ENCODE results near the gene TAS1R2. TPM values are rescaled to one million over a fixed set of nuclear protein-coding genes. Genes with fewer than 3 reads are reported as not detected.
A peak's percentile ranks its signal among the peaks of the same experiment; 100 is the strongest.
"Not testable (repeated sequence)": the region's sequence is repeated elsewhere in the genome, so short reads cannot be mapped to it uniquely, and the experiment has no call there.

TAS1R2 gene
- total and polyA plus RNA-seq, 2 donors, result not detected

DNA sequence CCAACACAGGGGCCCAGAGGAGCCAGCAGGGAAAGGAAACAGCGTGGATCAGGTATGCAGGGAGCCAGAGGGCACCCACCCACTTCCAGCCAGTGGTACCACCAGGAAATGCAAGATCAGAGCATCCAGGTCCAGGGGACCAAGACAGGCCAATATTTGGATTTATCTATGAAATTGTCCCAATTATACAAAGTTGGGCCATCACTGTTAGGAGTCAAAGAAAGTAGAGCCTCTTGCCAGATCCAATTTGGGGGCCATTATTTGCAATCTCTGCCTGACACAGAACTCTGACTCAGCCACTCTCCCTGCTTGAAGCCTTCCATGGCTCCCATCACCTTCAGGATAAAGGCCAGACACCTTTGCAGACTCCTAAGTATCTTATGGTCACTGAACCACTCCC, 21.1 kb upstream of the TAS1R2 start:
- 84% methylated on average over 1 of the region's 1 CpG for WGBS
- H3K36me3 ChIP-seq (ENCODE audit: insufficient read depth), result no peaks in the 10 kb centered on the region
- no peaks in the 10 kb centered on the region for H3K4me1 ChIP-seq (ENCODE audit: insufficient read depth)
- no peak overlapping the region for H3K4me3 ChIP-seq (ENCODE audit: low read depth, low read length)
- no peak overlapping the region for H3K27ac ChIP-seq (ENCODE audit: low read depth)
- no peak for DNase-seq (ENCODE audit: extremely low spot score)

DNA sequence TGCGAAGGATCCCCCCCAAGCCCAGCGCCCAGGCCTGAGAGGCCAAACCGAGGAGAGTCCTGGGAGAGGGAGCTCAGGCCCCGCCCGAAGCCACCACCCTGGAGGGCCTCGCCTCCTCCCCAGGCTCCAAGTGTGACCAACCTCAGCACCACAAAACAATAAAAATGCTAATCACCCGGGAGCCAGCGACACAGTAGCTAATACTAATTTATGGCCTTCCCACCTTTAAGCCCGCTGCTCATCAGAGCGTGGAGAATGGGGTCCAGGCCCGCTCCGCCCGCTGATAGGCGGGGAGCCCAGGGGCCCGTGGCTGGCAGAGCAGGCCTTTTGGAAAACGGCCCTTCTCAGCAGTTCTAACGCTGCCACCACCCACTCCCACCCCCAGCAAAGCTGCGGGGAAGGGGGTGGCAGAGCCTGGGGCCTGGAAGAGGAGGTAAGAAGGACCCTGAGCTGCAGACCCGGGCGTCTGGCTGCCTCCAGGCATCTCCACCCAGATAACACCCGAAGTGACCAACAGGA, 20.4 kb upstream of the TAS1R2 start:
- 72% methylated on average over 21 of the region's 21 CpGs for WGBS
- Histone ChIP-seq H3K4me3 (ENCODE audit: low read depth, low read length) (no peak overlapping the region), H3K36me3 (ENCODE audit: insufficient read depth) (no peaks in the 10 kb centered on the region), H3K27ac (ENCODE audit: low read depth) (no peak overlapping the region), H3K4me1 (ENCODE audit: insufficient read depth) (no peaks in the 10 kb centered on the region)
- DNase-seq (ENCODE audit: extremely low spot score), result no peak

DNA sequence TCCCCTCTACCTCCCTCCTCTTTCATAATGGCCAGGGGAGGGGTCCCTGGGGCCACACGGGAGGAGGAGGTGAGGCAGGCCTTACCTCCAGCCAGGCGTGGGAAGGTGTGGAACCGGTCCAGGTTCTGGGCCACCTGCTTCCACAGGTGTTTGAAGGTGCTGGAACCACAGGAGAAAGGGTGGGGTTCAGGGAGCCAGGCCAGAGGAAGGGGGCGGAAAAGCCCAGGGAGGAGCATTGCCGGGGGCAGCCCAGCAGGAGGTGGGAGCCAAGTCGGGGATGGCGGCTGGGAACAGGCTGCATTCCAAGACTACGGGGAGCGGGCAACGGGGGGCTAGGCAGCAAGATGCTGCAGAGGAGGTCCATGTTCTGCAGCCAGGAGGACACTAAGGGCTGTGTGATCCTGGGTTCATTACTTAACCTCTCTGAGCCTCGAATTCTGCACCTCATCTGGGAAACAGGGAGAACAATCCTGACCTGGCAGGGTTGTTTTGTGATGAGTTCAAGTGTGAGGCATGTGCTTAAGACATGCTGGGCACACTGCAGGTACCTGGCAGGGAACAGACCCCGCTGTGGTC, 19.8 kb upstream of the TAS1R2 start:
- 87% methylated on average over 12 of the region's 12 CpGs for WGBS
- Histone ChIP-seq H3K4me3 (ENCODE audit: low read depth, low read length) (no peak overlapping the region), H3K27ac (ENCODE audit: low read depth) (no peak overlapping the region), H3K36me3 (ENCODE audit: insufficient read depth) (no peaks in the 10 kb centered on the region), H3K4me1 (ENCODE audit: insufficient read depth) (no peaks in the 10 kb centered on the region)
- no peak for DNase-seq (ENCODE audit: extremely low spot score)

DNA sequence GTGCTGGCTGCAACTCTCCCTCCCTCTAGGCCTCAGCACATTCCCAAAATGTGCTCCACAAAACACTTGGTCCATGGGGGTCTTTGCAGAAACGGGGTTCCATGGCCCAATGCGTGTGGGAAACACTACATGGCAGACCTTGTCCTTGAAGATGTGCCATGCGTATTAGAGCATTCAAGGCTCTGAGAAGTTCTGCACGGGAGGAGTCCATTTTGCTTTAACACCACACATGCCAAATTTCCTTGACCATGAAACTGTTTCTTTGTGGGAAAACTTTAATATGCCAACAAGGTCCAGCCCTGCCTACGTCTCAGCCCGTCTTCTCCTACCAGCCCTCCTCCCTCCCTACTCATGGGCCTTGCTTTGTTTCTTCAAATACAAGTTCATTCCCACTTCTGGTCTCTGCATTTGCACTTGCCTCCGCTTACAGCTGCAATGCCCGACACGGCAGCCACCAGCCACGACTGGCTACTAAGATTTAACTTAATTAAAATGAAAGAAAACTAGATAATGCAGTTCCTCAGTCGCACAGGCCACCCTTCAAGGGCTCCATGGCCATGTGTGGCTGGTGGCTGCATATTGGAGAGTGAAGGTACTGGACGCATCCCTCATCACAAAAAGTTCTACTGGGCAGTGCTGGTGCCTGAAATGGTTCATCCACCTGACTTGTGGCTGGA, 19.2 kb upstream of the TAS1R2 start:
- Histone ChIP-seq H3K4me1 (ENCODE audit: insufficient read depth) (no peaks in the 10 kb centered on the region), H3K4me3 (ENCODE audit: low read depth, low read length) (no peak overlapping the region), H3K27ac (ENCODE audit: low read depth) (no peak overlapping the region), H3K36me3 (ENCODE audit: insufficient read depth) (no peaks in the 10 kb centered on the region)
- WGBS, result 88% methylated on average over 12 of the region's 12 CpGs
- no peak for DNase-seq (ENCODE audit: extremely low spot score)

DNA sequence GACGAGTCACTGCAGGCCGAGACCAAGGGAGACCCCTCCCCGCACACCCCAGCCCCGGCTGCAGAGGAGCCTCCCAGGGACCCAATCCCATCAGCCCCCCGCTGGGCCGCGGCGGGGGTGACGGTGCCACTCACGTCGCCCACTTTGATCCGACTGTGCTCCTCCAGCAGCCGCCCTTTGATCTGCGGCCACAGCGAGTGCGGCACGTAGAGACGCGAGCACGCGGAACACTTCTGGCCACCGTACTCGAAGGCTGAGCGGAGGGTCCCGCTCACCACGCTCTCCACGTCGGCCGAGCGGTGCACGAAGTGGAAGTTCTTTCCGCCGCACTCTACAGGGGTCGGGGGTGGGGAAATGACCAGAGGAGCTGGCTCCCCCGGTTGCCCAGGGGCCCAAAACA, 17.8 kb upstream of the TAS1R2 start:
- no peak overlapping the region for H3K27ac ChIP-seq (ENCODE audit: low read depth)
- H3K4me1 ChIP-seq (ENCODE audit: insufficient read depth), result no peaks in the 10 kb centered on the region
- no peaks in the 10 kb centered on the region for H3K36me3 ChIP-seq (ENCODE audit: insufficient read depth)
- WGBS, result 91% methylated on average over 35 of the region's 35 CpGs
- no peak for DNase-seq (ENCODE audit: extremely low spot score)
- no peak overlapping the region for H3K4me3 ChIP-seq (ENCODE audit: low read depth, low read length)

DNA sequence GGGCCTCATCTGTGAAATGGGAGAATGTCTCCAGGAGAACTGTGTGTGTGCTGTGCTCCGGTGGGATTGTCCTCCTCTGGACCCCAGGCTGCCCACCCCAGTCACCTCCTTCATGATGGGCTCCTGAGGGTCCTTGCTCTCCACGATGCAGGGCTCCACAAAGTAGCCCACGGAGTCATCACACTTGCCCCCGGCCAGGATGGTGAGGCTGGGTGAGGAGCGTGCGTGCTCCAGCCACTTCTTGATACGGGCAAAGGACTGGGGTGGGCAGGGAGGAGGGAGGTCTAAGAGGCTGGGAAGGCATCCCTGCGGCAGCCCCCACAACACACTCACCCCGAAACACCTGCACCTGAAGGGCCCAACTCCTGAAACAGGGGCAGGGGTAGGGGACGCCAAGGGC, 16.8 kb upstream of the TAS1R2 start:
- no peak for DNase-seq (ENCODE audit: extremely low spot score)
- Histone ChIP-seq H3K27ac (ENCODE audit: low read depth) (no peak overlapping the region), H3K4me3 (ENCODE audit: low read depth, low read length) (no peak overlapping the region), H3K4me1 (ENCODE audit: insufficient read depth) (no peaks in the 10 kb centered on the region), H3K36me3 (ENCODE audit: insufficient read depth) (no peaks in the 10 kb centered on the region)
- 94% methylated on average over 10 of the region's 10 CpGs for WGBS

DNA sequence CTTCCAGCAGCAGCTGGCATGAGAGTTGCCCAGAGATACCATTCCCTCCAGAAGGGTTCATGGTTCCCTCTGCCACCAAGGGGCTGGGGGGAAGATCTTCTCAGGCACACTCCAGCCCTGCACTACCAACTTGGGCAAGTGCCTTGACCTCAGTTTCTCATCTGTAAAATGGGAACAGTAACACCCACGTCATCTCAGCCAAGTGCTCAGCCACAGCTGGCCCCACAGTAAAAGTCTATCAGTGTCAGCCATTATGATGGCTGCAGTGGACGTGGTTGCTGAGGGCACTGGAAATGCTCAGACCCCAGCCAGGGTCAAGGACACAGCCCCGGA, 16.3 kb upstream of the TAS1R2 start:
- Histone ChIP-seq H3K4me1 (ENCODE audit: insufficient read depth) (no peaks in the 10 kb centered on the region), H3K36me3 (ENCODE audit: insufficient read depth) (no peaks in the 10 kb centered on the region), H3K27ac (ENCODE audit: low read depth) (no peak overlapping the region), H3K4me3 (ENCODE audit: low read depth, low read length) (no peak overlapping the region)
- WGBS, result 93% methylated on average over 3 of the region's 3 CpGs
- no peak for DNase-seq (ENCODE audit: extremely low spot score)

DNA sequence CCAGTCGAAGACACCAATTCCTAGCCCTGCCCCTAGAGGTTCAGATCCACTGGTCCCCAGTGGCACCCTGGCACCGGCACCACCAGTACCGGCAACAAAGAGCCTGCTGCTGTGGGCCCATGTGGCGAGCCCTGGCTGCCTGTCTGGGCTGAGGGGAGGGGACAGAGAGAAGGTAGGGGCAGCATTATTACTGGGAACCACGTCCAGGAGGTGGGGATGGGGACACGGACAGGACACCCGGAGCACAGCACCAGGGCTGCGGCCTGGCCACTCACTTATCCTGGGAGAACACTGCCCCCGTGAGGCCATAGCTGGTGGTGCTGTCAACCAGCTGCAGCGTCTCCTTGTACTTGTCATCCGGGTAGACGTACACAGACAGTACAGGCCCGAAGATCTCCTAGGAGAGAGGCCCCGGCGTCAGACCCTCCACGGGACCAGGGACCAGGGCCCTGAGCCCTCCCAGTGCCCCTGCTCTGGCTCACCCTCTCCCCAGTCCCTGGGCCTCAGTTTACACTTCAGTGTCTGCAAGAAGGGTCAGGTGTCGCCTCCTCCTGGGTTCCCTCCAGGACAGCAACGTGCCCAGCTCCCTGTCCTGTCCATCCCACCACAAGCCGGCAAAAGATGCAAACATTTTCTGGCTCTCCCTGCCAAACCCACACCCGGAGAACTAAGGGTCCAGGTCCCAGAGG, 15.8 kb upstream of the TAS1R2 start:
- no peak overlapping the region for H3K27ac ChIP-seq (ENCODE audit: low read depth)
- H3K4me1 ChIP-seq (ENCODE audit: insufficient read depth), result no peaks in the 10 kb centered on the region
- DNase-seq (ENCODE audit: extremely low spot score), result peak; percentile 31
- whole genome bisulfite sequencing, result 38% methylated on average over 20 of the region's 20 CpGs
- no peak overlapping the region for H3K4me3 ChIP-seq (ENCODE audit: low read depth, low read length)
- no peaks in the 10 kb centered on the region for H3K36me3 ChIP-seq (ENCODE audit: insufficient read depth)

DNA sequence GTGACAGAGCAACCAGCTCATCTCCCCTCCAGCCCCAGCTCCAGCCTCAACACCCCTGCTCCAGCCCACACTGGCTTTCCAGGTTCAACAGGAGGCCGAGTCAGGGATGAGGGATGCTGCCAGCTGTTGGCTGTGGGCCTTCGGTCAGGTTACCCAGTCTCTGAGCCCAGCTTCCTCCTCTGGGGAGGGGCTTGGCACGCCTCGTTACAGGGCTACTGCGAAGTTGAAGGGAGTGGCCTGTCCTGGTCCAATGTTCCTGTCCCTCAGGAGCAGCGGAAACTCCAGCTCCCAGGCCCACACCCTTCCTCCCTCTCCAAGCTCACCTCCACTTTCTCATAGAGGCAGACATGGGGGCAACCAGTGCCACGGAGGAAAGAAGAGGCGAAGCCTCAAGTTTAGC, 15.1 kb upstream of the TAS1R2 start:
- Histone ChIP-seq H3K36me3 (ENCODE audit: insufficient read depth) (no peaks in the 10 kb centered on the region), H3K27ac (ENCODE audit: low read depth) (no peak overlapping the region), H3K4me1 (ENCODE audit: insufficient read depth) (no peaks in the 10 kb centered on the region), H3K4me3 (ENCODE audit: low read depth, low read length) (no peak overlapping the region)
- WGBS, result 76% methylated on average over 8 of the region's 8 CpGs
- no peak for DNase-seq (ENCODE audit: extremely low spot score)

DNA sequence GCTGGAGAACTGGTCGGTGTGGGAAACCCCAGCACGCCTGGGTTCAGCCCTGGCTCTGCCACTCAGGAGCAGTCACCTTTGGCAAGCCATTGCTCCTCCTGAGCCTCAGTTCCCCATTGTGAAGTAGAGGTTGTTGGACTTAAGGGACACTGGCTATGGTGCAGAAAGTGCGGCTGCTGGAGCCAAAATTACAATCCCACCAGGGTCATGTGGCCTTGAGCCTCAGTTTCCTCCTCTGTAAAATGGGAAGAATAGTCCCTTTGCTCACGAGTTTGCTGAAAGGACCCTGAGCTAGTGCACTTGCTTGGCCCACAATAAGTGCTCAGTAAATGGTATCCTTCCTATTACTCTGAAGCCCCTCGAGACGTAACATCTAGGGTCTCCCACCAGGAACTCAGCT, 14.6 kb upstream of the TAS1R2 start:
- Histone ChIP-seq H3K4me3 (ENCODE audit: low read depth, low read length) (no peak overlapping the region), H3K27ac (ENCODE audit: low read depth) (no peak overlapping the region), H3K4me1 (ENCODE audit: insufficient read depth) (no peaks in the 10 kb centered on the region), H3K36me3 (ENCODE audit: insufficient read depth) (no peaks in the 10 kb centered on the region)
- DNase-seq (ENCODE audit: extremely low spot score), result no peak
- 90% methylated on average over 6 of the region's 6 CpGs for WGBS

DNA sequence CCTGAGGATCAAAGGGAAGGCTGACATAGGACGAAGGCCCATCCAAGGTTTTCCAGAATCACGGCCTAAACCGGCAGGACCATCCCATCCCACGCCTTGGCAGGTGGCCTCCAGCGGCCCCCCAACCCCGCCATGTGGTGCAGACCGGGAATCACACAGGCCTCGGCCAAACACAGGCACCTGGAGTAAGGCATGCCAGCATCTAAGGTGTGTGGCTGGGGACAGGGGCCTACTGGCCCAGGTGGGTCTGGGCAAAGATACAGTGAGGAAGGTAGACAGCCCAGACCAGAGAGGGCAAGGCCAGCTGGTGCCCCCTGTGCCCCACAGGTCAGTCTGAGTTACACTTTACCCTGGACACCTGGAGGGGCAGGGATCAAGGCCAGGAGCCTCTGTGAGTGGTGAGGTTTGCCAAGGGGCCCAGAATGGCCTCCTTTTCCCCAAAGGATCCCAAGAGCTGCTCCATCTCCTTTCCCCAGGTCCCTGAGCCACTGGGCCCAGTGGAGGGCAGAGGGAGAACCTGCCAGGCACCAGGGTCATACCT, 12.7 kb upstream of the TAS1R2 start:
- no peaks in the 10 kb centered on the region for H3K36me3 ChIP-seq (ENCODE audit: insufficient read depth)
- H3K4me3 ChIP-seq (ENCODE audit: low read depth, low read length), result no peak overlapping the region
- DNase-seq (ENCODE audit: extremely low spot score), result no peak
- H3K4me1 ChIP-seq (ENCODE audit: insufficient read depth), result no peaks in the 10 kb centered on the region
- 89% methylated on average over 8 of the region's 8 CpGs for WGBS
- no peak overlapping the region for H3K27ac ChIP-seq (ENCODE audit: low read depth)

DNA sequence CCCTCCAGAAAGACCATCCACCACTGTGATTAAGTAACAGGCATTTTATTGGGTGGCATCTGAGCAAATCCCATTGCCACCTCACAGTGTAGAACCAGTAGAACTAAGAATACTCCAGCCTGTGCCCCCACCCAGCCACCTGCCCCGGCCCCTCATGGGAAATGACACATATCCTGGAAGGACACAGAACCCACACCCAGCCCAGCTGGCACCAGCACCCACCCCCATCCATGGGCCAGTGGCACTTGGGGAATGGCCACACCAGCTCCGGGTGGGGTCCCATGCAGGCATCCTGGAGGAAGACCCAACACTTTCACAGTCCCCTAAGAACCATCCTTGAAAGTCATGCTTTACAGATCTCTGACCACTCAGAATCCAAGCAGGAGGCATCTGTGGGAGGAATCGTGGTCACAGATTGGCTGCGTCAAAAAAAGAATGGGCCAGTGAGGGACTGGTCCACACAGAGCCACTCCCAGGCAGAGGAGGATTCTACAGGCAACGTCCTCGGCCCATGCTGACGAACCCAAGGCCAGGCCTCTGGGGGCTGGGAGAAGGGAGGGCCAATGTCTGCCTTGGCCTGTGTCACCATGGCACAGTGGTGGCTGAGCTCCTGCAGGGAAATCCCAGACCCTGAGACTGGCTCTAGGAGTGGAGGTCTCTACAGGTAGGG, 12.1 kb upstream of the TAS1R2 start:
- H3K4me1 ChIP-seq (ENCODE audit: insufficient read depth), result no peaks in the 10 kb centered on the region
- no peak for DNase-seq (ENCODE audit: extremely low spot score)
- no peaks in the 10 kb centered on the region for H3K36me3 ChIP-seq (ENCODE audit: insufficient read depth)
- H3K4me3 ChIP-seq (ENCODE audit: low read depth, low read length), result no peak overlapping the region
- H3K27ac ChIP-seq (ENCODE audit: low read depth), result no peak overlapping the region
- 90% methylated on average over 7 of the region's 7 CpGs for WGBS

DNA sequence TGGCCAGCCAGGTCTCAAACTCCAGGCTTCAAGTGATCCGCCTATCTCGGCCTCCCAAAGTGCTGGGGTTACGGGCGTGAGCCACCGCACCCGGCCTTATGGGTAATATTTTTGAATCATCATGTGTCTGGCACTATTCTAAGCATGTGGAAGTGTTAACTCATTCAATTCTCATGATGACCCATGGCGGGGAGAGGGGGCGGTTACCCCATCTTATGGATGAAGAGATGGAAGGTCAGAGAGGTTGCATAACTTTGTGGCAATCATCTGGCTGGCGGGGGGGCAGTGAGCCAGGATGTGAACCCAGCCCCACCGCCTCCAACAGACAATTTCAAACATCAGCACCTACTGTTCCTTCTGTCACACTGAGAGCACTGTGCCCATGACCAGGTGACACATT, 11.5 kb upstream of the TAS1R2 start:
- Histone ChIP-seq H3K27ac (ENCODE audit: low read depth) (no peak overlapping the region), H3K4me1 (ENCODE audit: insufficient read depth) (no peaks in the 10 kb centered on the region), H3K4me3 (ENCODE audit: low read depth, low read length) (no peak overlapping the region), H3K36me3 (ENCODE audit: insufficient read depth) (no peaks in the 10 kb centered on the region)
- WGBS, result 96% methylated on average over 10 of the region's 10 CpGs
- DNase-seq (ENCODE audit: extremely low spot score), result no peak

DNA sequence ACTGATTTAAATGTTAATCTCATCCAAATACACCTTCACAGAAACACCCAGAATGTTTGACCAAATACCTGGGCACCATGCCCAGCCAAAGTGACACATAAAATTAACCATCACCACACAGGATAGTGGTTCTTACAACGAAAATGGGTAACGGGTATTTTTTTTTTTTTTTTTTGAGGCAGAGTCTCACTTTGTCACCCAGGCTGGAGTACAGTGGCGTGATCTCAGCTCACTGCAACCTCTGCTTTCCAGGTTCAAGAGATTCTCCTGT, 11.1 kb upstream of the TAS1R2 start:
- H3K4me1 ChIP-seq (ENCODE audit: insufficient read depth); H3K36me3 ChIP-seq (ENCODE audit: insufficient read depth); H3K27ac ChIP-seq (ENCODE audit: low read depth); DNase-seq (ENCODE audit: extremely low spot score); H3K4me3 ChIP-seq (ENCODE audit: low read depth, low read length): not testable (repeated sequence)
- WGBS, result 62% methylated on average over 3 of the region's 3 CpGs

Measured in urinary bladder (tissue), 4 donors.